Measurements from ENCODE around the gene RBM4. TPM values are rescaled to one million over a fixed set of nuclear protein-coding genes. Genes with fewer than 3 reads are reported as not detected.

Gene RBM4
- total RNA-seq, 4 donors from 2014 or later = 32.4 to 146 (median 94.8) TPM

DNA sequence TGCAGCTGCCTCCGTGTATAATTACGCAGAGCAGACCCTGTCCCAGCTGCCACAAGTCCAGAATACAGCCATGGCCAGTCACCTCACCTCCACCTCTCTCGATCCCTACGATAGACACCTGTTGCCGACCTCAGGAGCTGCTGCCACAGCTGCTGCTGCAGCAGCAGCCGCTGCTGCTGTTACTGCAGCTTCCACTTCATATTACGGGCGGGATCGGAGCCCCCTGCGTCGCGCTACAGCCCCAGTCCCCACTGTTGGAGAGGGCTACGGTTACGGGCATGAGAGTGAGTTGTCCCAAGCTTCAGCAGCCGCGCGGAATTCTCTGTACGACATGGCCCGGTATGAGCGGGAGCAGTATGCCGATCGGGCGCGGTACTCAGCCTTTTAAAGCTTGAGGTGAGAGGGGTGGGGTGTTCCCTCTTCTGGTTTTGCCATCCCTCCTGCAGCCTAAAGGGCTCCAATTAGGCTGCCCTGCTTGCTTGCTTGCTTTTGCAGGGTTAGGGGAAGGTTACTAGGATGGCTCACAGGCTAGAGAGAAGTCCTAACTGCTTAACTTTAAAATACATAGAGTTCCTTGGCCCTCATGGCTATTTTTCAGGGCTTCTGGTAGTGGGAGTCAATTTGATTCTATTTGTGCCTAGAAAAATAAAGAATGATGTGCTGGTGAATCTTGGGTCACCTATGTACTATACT is 5.4 kb downstream of the RBM4 start:
- Histone ChIP-seq H3K27me3 (no peaks in the 10 kb centered on the region), H3K4me1 (peaks cover 33 to 49% of the 10 kb centered on the region in 2 donors), H3K36me3 (no peaks in the 10 kb centered on the region), H3K9me3 (no peaks in the 10 kb centered on the region), H3K4me3 (no peak overlapping the region), H3K27ac (no peak overlapping the region)
- DNase-seq = no peak
- intact Hi-C loops (cut with DNase I; ENCODE audit: low total_unique reads) = no loop called here
- TF ChIP-seq, protein P1, sequence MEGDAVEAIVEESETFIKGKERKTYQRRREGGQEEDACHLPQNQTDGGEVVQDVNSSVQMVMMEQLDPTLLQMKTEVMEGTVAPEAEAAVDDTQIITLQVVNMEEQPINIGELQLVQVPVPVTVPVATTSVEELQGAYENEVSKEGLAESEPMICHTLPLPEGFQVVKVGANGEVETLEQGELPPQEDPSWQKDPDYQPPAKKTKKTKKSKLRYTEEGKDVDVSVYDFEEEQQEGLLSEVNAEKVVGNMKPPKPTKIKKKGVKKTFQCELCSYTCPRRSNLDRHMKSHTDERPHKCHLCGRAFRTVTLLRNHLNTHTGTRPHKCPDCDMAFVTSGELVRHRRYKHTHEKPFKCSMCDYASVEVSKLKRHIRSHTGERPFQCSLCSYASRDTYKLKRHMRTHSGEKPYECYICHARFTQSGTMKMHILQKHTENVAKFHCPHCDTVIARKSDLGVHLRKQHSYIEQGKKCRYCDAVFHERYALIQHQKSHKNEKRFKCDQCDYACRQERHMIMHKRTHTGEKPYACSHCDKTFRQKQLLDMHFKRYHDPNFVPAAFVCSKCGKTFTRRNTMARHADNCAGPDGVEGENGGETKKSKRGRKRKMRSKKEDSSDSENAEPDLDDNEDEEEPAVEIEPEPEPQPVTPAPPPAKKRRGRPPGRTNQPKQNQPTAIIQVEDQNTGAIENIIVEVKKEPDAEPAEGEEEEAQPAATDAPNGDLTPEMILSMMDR (IDR thresholded peaks at IDR 0.05) = no peak
- TF ChIP-seq POLR2A (IDR thresholded peaks at IDR 0.05) = no peak

DNA sequence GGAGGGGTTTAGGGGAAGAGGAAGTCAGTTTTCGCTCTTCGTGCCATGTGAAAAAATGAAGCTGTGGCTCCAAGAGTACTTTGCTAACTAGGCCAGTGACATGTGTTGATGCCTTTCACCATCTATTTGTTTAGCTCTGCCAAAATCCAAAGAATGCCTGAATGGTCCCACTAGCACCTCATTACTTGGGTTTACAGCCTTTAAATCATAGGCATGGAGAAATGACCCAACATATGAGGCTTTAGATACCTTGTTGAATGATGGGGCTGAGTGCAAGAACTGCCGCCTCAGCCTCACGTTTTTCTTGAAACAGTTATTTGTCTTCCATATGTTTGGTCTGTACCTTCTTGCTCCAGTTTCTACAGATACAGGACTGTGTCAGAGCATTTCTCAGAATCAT is 8.3 kb downstream of the RBM4 start:
- Histone ChIP-seq H3K27ac (no peak overlapping the region), H3K27me3 (no peaks in the 10 kb centered on the region), H3K36me3 (no peaks in the 10 kb centered on the region), H3K4me3 (no peak overlapping the region), H3K9me3 (no peaks in the 10 kb centered on the region), H3K4me1 (peaks cover 14 to 31% of the 10 kb centered on the region in 2 donors)
- no peak for DNase-seq
- intact Hi-C loops (cut with DNase I; ENCODE audit: low total_unique reads) = no loop called here
- TF ChIP-seq, protein P1 (IDR thresholded peaks at IDR 0.05) = no peak
- no peak for TF ChIP-seq POLR2A (IDR thresholded peaks at IDR 0.05)

- Histone ChIP-seq H3K4me3 (no peak overlapping the region), H3K4me1 (peaks cover 0 to 6% of the 10 kb centered on the region in 2 donors), H3K27ac (no peak overlapping the region), H3K27me3 (no peaks in the 10 kb centered on the region), H3K36me3 (no peaks in the 10 kb centered on the region), H3K9me3 (no peaks in the 10 kb centered on the region)
- DNase-seq = no peak
- no peak for TF ChIP-seq POLR2A (IDR thresholded peaks at IDR 0.05)
- TF ChIP-seq, protein P1 (IDR thresholded peaks at IDR 0.05) = no peak
- intact Hi-C loops (cut with DNase I; ENCODE audit: low total_unique reads) = no loop called here
These were observed 11.4 kb downstream of the RBM4 start for GRCh38 chr11:66649903-66650302.

DNA sequence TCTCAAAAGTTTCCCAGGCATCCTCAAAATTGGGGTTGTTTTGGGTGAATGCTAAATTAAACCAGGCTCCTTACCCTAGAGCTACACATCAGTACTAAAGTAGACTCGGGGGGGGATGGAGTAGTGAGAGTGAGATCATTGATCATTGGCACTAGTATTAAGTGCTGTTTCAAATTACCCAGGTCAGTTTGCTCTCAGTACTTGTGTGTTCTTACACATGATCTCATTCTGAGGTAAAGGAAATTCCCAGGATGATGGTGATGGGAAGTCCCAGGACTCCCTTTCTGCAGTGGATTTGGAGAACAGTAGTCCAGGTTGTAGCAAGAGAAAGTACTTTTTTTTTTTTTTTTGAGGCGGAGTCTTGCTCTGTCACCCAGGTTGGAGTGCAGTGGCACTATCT is 12.5 kb downstream of the RBM4 start:
- intact Hi-C loops (cut with DNase I; ENCODE audit: low total_unique reads) = no loop called here
- TF ChIP-seq, protein P1 (IDR thresholded peaks at IDR 0.05) = no peak
- no peak for TF ChIP-seq POLR2A (IDR thresholded peaks at IDR 0.05)
- no peaks in the 10 kb centered on the region for H3K9me3 ChIP-seq
- H3K27me3 ChIP-seq = no peaks in the 10 kb centered on the region
- H3K4me1 ChIP-seq = peaks cover 0 to 2% of the 10 kb centered on the region in 2 donors
- no peak overlapping the region for H3K27ac ChIP-seq
- no peak overlapping the region for H3K4me3 ChIP-seq
- no peak for DNase-seq
- H3K36me3 ChIP-seq = no peaks in the 10 kb centered on the region

- no peak overlapping the region for H3K4me3 ChIP-seq
- H3K9me3 ChIP-seq = no peaks in the 10 kb centered on the region
- no peak for DNase-seq
- no peaks in the 10 kb centered on the region for H3K4me1 ChIP-seq
- no peak for TF ChIP-seq POLR2A (IDR thresholded peaks at IDR 0.05)
- TF ChIP-seq, protein P1 (IDR thresholded peaks at IDR 0.05) = no peak
- H3K27me3 ChIP-seq = no peaks in the 10 kb centered on the region
- intact Hi-C loops (cut with DNase I; ENCODE audit: low total_unique reads) = no loop called here
- H3K27ac ChIP-seq = no peak overlapping the region
- H3K36me3 ChIP-seq = no peaks in the 10 kb centered on the region
These were observed 14.1 kb downstream of the RBM4 start for GRCh38 chr11:66652651-66653050.
